22Rv1 (cell line): Measurements from ENCODE around the gene RBBP8NL.

ENCODE experiments used
- H3K27ac ChIP-seq: fragments of 450-650 bp; 2 replicates; pipeline ENCODE4 v1.5.1; 2017
- CTCF ChIP-seq: fragments of 450-650 bp; IDR thresholded peaks from 2 replicates; pipeline ENCODE4 v1.5.1; 2017; ENCODE audit warnings: mild to moderate bottlenecking
- ZFX ChIP-seq: fragments of 450-650 bp; IDR thresholded peaks from 2 replicates; pipeline ENCODE4 v1.6.1; 2017; ENCODE audit warnings: antibody characterized with exemption, borderline replicate concordance

Gene RBBP8NL

GRCh38 chr20:62466806-62467537 is 39.6 kb upstream of the RBBP8NL start:
- no peak for TF ChIP-seq ZFX
- TF ChIP-seq CTCF, result no peak

GRCh38 chr20:62466072-62466760 is 38.9 kb upstream of the RBBP8NL start:
- H3K27ac ChIP-seq, result no peak overlapping the region
- TF ChIP-seq CTCF (no peak), ZFX (no peak)

More at GRCh38 chr20:62466806-62467537, 39.6 kb upstream of the RBBP8NL start:
- no peak overlapping the region for H3K27ac ChIP-seq

DNA sequence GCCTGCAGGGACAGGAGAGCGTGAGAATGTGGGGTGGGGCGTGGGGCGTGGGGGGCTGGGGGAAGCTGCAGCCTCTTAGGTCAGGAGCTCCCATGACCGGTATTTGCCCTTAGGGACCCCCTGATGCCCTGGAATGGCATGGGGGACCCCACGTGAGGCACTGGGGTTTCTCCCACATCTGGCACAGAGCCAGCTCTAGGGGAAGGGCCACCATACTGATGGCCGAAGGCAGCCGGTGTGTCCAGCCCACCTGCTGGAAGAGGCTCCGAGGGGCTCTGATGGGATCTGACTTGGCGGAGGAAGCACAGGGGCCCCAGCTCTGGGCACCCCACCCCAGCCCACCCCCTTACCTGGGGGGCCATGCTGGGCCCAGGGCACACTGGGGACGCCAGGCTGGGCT is 37.7 kb upstream of the RBBP8NL start:
- no peak overlapping the region for H3K27ac ChIP-seq
- TF ChIP-seq ZFX, result no peak
- no peak for TF ChIP-seq CTCF

GRCh38 chr20:62464425-62464770 is 37.1 kb upstream of the RBBP8NL start:
- TF ChIP-seq CTCF (no peak), ZFX (no peak)
- no peak overlapping the region for H3K27ac ChIP-seq

DNA sequence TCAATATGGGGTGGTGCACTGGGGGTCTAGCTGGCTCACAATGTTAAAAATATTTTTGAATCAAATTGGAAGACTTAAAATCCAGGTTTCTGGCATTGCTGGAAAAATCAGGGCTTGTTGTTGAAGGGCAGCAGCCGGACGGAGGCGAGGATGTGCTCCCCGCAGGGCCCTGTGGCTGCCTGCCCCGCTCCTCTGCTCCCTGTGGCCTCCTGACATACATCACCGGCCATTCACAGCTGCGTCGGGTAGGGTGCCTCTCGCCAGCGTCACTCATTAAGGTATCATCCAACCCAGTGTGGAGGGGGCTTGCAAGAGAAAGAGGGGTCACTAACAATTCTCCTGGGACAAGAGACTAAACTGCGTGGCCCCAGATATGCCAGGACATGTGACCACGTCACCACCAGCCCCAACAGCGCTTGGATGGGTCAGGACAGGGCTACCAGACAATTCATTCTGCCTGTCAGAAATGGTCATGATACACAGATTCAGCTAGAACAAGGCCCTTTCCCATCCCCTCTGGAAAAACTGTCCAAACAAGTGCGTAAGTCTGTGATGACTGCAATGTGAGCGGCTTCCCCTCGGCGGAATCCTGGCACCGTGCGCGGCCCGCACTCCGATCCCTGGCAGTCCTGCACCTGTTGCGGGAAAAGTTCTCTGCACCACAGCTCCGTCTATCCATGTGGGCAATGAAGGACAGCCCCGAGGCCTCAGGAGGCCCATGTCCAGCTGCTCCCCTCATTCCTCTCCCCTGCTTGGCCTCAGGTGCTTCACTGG is 36.5 kb upstream of the RBBP8NL start:
- no peak overlapping the region for H3K27ac ChIP-seq
- TF ChIP-seq CTCF, result no peak
- no peak for TF ChIP-seq ZFX

- no peak for TF ChIP-seq ZFX
- TF ChIP-seq CTCF, result no peak
- H3K27ac ChIP-seq, result no peak overlapping the region
Measured at GRCh38 chr20:62462976-62463592, 35.7 kb upstream of the RBBP8NL start.
